IPS DF 4.7 (cell line): ENCODE results near the gene KANK3.

ENCODE experiments used
- DNase-seq: peaks from one replicate; pipeline ENCODE4 v3.0.0-alpha.2; 2013; ENCODE audit warnings: low spot score; ENCODE audit errors: extremely low read depth

Gene KANK3

GRCh38 chr19:8340341-8341096, 2.5 kb downstream of the KANK3 start:
- no peak for DNase-seq

- no peak for DNase-seq
Observed at GRCh38 chr19:8338835-8339234, 4.2 kb downstream of the KANK3 start.

GRCh38 chr19:8337728-8338127, 5.3 kb downstream of the KANK3 start:
- no peak for DNase-seq

- DNase-seq, result no peak
Observed at GRCh38 chr19:8336660-8337059, 6.4 kb downstream of the KANK3 start.

- no peak for DNase-seq
Observed at GRCh38 chr19:8336072-8336569, 6.9 kb downstream of the KANK3 start.

GRCh38 chr19:8335343-8336071, 7.6 kb downstream of the KANK3 start:
- no peak for DNase-seq

GRCh38 chr19:8334458-8335342, 8.4 kb downstream of the KANK3 start:
- DNase-seq, result no peak

- no peak for DNase-seq
Observed at GRCh38 chr19:8333767-8334457, 9.2 kb downstream of the KANK3 start.

GRCh38 chr19:8332976-8333766, 9.9 kb downstream of the KANK3 start:
- DNase-seq, result no peak

GRCh38 chr19:8331263-8331845, 11.7 kb downstream of the KANK3 start:
- no peak for DNase-seq

- DNase-seq, result no peak
Observed at GRCh38 chr19:8329996-8330395, 13.1 kb downstream of the KANK3 start.

GRCh38 chr19:8325454-8325853, 17.6 kb downstream of the KANK3 start:
- no peak for DNase-seq

GRCh38 chr19:8324186-8325050, 18.6 kb downstream of the KANK3 start:
- DNase-seq, result no peak

GRCh38 chr19:8323781-8324185, 19.3 kb downstream of the KANK3 start:
- DNase-seq, result no peak

- no peak for DNase-seq
Observed at GRCh38 chr19:8322638-8322997, 20.4 kb downstream of the KANK3 start.

- DNase-seq, result no peak
Observed at GRCh38 chr19:8321986-8322637, 20.9 kb downstream of the KANK3 start.

GRCh38 chr19:8321067-8321985, 21.7 kb downstream of the KANK3 start, which contains the start of the genes NDUFA7 and RPS28:
TSS of gene NDUFA7 (minus strand) at chr19:8321375. CDS start at chr19:8321358, 17 bp downstream.
TSS of gene RPS28 (plus strand) at chr19:8321496. CDS start at chr19:8321531, 35 bp downstream.
- DNase-seq, result no peak
